Measurements from ENCODE around the gene TEX29. TPM values are rescaled to one million over a fixed set of nuclear protein-coding genes. Genes with fewer than 3 reads are reported as not detected.

TEX29 gene
- total RNA-seq, 1 donor from 2014 or later = not detected

DNA sequence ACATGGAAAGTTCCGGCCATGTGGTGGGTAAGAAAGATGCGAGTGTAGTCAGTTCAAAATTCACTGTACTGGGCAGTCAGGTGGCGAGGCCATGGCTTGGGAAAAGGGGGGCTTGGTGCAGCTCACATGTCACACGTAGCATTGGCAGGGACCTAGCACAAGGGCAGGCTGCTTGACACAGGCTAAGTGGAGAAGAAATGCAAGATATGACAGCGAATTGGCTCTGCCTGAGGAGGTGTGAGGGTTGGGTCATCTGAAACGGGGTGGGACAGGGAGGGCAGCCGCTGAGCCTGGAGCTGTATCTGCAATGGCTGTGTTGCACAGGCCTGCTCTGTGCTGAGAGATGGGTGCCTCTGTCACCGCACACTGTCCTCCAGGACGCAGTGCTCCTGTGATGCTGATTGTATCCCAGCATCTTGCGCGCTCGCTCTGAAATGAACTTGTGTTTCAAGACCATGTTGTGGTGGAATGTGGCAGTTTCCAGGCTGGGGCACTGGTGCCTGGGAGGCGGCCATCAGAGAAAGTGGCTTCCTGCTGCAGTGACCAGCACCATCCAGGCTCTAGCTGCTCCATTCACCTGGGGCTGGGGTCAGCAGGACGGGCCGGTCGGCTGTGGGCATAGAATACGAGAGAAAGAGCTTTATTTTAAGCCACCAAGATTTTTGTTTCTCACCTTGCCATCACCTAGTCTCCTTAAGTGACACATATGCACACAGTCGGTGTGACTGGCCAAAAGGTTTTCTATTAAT is 70.3 kb downstream of the TEX29 start:
- DNase-seq (ENCODE audit: low read depth) = no peak

DNA sequence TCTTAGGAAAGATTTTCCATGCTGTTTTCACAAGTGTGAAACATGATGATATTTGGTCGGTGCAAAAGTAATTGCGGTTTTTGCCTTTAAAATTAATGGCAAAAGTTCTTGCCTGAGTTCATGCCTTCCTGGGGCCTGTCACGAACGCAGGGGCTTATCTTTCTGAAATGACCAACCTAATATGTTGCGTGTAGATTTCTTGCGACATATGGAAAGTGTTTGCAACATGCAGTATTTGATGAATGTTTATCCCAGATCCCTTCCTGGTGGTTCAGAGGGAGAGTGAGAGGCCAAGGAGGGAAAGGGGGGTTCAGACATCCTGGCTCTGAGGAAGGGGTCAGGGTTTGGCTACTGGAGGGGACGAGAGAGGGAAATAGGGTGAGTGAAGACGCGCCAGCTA is 72.0 kb downstream of the TEX29 start:
- DNase-seq (ENCODE audit: low read depth) = no peak

DNA sequence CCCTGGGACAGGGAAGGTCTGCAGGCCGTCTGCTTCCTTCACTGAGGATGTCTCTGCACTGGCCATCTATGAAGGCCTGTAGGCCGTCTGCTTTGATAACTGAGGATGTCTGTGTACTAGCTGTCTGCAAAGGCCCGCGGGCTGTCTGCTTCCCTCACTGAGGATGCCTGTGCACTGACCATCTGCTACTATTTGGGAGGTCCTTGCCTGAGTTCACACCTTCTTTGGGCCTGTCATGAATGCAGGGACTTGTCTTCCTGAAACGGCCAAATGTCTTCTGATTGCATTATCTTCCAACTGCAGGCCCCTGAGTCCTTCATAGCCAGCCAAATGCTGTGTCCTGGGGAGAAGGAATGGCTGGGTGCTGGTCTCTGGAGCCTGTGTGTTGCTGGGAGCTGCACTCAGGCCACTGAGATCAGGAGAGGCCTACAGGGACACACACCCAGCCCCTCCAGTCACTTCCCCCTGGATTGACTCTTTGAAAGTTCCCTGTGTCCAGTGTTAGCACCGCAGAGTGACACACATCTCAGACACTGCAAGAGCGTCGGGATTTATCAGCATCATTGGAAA is 72.9 kb downstream of the TEX29 start:
- no peak for DNase-seq (ENCODE audit: low read depth)

Other genes with a start within 250 kb of the TEX29 start
- 52.8 and 55.0 TPM in 2 replicates for gene ARHGEF7, start 205.3 kb upstream of the TEX29 start, total RNA-seq

All from myocyte (in vitro differentiated cells).